K562 (cell line): ENCODE results near the gene SAMD3. TPM values are rescaled to one million over a fixed set of nuclear protein-coding genes. Genes with fewer than 3 reads are reported as not detected.

ENCODE experiments used
- CBFA2T2 ChIP-seq: fragments of 450-650 bp; conservative IDR thresholded peaks from 2 replicates; pipeline ENCODE4 v1.6.1; 2017; ENCODE audit warnings: mild to moderate bottlenecking
- CHD7 ChIP-seq: fragments of 200-600 bp; sonication (generic); IDR thresholded peaks from one replicate; pipeline ENCODE4 v1.6.1; 2012; ENCODE audit warnings: mild to moderate bottlenecking, low read depth, low read length, inconsistent platforms
- CTBP1 ChIP-seq: fragments of 450-650 bp; IDR thresholded peaks from 2 replicates; pipeline ENCODE4 v1.6.1; 2016; ENCODE audit warnings: borderline replicate concordance
- EGR1 ChIP-seq: fragments of 450-650 bp; conservative IDR thresholded peaks from 2 replicates; pipeline ENCODE4 v1.6.1; 2017; ENCODE audit warnings: mild to moderate bottlenecking
- HDAC1 ChIP-seq, 2 experiments: fragments of 450-650 bp; IDR thresholded peaks; 2 replicates each; pipeline ENCODE4 v1.6.1; 2016 to 2017; ENCODE audit warnings: inconsistent platforms in 1 of 2, mild to moderate bottlenecking in 1 of 2, moderate library complexity in 1 of 2
- PML ChIP-seq: IDR thresholded peaks from 2 replicates; pipeline ENCODE4 v1.6.1; 2012; ENCODE audit warnings: low read length, inconsistent platforms
- TAL1 ChIP-seq: fragments of 450-650 bp; IDR thresholded peaks from 2 replicates; pipeline ENCODE4 v1.6.1; 2016; ENCODE audit warnings: mild to moderate bottlenecking
- TBP ChIP-seq: optimal IDR thresholded peaks from 2 replicates; pipeline ENCODE3; 2011; ENCODE audit warnings: low read depth, low read length, improper control_type of control experiment
- TEAD1 ChIP-seq, 2 experiments: fragments of 450-650 bp in 1 of 2; sonication (generic) in 1 of 2; formaldehyde crosslinking; IDR thresholded peaks; 2 replicates each; pipeline versions ENCODE4 v1.4.0 to v1.8.0; 2020 to 2022; ENCODE audit warnings: mild to moderate bottlenecking in 2 of 2, missing genetic modification reagents in 1 of 2
- TEAD4 ChIP-seq, 2 experiments: sonication (generic) in 1 of 2; formaldehyde crosslinking in 1 of 2; IDR thresholded peaks; 2 replicates each; pipeline versions ENCODE4 v1.6.1 to v1.8.0; 2012 to 2022; ENCODE audit warnings: borderline replicate concordance in 1 of 2, inconsistent platforms in 1 of 2, low read length in 1 of 2, mild to moderate bottlenecking in 1 of 2, missing genetic modification reagents in 1 of 2
- ZEB2 ChIP-seq: fragments of 450-650 bp; IDR thresholded peaks from 2 replicates; pipeline ENCODE4 v1.6.1; 2016
- ZFX ChIP-seq: sonication (generic); formaldehyde crosslinking; IDR thresholded peaks from 2 replicates; pipeline ENCODE4 v1.8.0; 2022; ENCODE audit warnings: mild to moderate bottlenecking, missing genetic modification reagents, moderate library complexity
- ZNF740 ChIP-seq, 3 experiments: fragments of 200-800 bp in 1 of 3; sonication (Bioruptor generic) in 1 of 3; sonication (generic) in 1 of 3; formaldehyde crosslinking in 1 of 3; IDR thresholded peaks; 2 replicates each; pipeline versions ENCODE4 v1.6.1 to v1.8.0; 2016 to 2022; ENCODE audit warnings: mild to moderate bottlenecking in 2 of 3, missing compliant biosample characterization in 2 of 3, missing genetic modification characterization in 2 of 3, missing genetic modification reagents in 1 of 3
- polyA plus RNA-seq, 8 experiments: library from polyadenylated mRNA; depleted of rRNA in 4 of 8; stranded (reverse) in 5 of 8; unstranded in 3 of 8; fragments of >200 nt; fragmentation: Nextera tagmentation in 2 of 8; fragmentation: Illumina TruSeq in 1 of 8; extraction: Ambion mirVana in 2 of 8; extraction: Trizol in 1 of 8; gene quantifications; 2 replicates each; pipeline versions ENCODE4 v1.2.1 to v1.2.3, GENCODE V29; 2011 to 2014; ENCODE audit warnings: inconsistent platforms in 1 of 8, missing spikeins in 1 of 8
- total RNA-seq, 7 experiments: library from RNA; depleted of rRNA in 6 of 7; stranded (reverse); fragments of >200 nt in 6 of 7; fragmentation: Illumina TruSeq in 2 of 7; extraction: Trizol in 2 of 7; gene quantifications; 2 replicates each; pipeline versions ENCODE4 v1.2.1 to v1.2.3, GENCODE V29; 2011 to 2021; ENCODE audit warnings: low replicate concordance in 1 of 7

SAMD3 gene
- total and polyA plus RNA-seq, 9 of the 15 experiments (the other 6 are each of a cell fraction or from before 2014, with no cell fraction given) = 0.03 to 0.21 (median 0.18) TPM; not detected in 5

- TF ChIP-seq HDAC1 (IDR thresholded peaks at IDR 0.05) (no peak), ZEB2 (peak; percentile 78), CHD7 (no peak), TBP (peak; percentile 9), TAL1 (peak; percentile 57), CTBP1 (peak; percentile 64; the same call in 1 of the 2 replicates), ZFX (peak; percentile 52), PML (peak; percentile 62; the same call in 1 of the 2 replicates), CBFA2T2 (peak; percentile 48), TEAD1 (CRISPR knock-in tag; IDR thresholded peaks at IDR 0.05) (no peak), ZNF740 (CRISPR knock-in tag; IDR thresholded peaks at IDR 0.05) (peak; percentile 65; the same call in 1 of the 2 replicates), ZNF740 (tag; IDR thresholded peaks at IDR 0.05) (0 out of 4 replicates have a peak, but pooled peaks of 1 of the 2 experiments have one; percentile 44), TEAD4 (IDR thresholded peaks at IDR 0.05; ENCODE audit: low read length) (peak; percentile 80), TEAD4 (CRISPR knock-in tag; IDR thresholded peaks at IDR 0.05; ENCODE audit: borderline replicate concordance) (no peak), EGR1 (peak; percentile 67)
Measured at GRCh38 chr6:130202782-130203181, 20.0 kb downstream of the SAMD3 start (continued).
